Measurements from ENCODE around the gene S100Z. TPM values are rescaled to one million over a fixed set of nuclear protein-coding genes. Genes with fewer than 3 reads are reported as not detected.
"Not testable (repeated sequence)": the region's sequence is repeated elsewhere in the genome, so short reads cannot be mapped to it uniquely, and the experiment has no call there.

The S100Z gene
- total RNA-seq, 4 donors from 2014 or later = 0.36 to 1.7 (median 0.37) TPM; not detected in 1

DNA sequence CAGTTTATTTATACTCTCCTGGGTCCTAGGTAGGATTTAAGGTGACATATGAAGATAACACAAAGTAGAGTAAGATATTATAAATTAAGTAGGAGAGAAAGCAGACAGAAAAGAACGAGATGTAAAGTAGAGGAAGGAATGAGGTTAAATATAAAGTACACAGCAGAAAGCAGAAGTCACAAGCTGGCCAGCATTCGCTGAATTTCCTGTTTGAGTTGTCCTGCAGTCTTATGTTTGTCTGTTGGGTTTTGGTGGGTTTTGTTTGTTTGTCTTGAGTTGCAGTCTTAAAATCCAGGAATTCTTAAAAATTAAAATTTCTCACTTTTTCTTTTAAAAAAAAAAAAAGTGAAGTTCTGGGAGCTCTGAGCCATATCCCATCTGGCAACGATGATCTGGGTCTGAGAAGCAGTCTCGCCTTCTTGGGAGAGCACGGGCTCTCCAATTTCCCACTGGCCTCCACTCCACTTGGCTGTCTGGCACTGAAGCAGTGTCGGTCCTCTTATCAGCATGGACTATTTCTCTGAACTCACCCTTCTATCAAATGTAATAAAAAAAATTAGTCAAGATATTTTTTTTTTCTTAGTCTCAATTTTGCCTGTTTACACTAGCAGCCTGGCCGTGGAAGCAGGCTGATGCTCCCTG is 2.0 kb downstream of the S100Z start:
- ATAC-seq (ENCODE audit: low FRiP score) (no peak), DNase-seq (ENCODE audit: low spot score) (no peak)
- TF ChIP-seq CTCF (IDR thresholded peaks at IDR 0.05) = no peak

- TF ChIP-seq CTCF (IDR thresholded peaks at IDR 0.05) = no peak
- ATAC-seq (ENCODE audit: low FRiP score) = no peak
- no peak for DNase-seq (ENCODE audit: low spot score)
These were observed 3.0 kb downstream of the S100Z start for GRCh38 chr5:76852772-76853171.

DNA sequence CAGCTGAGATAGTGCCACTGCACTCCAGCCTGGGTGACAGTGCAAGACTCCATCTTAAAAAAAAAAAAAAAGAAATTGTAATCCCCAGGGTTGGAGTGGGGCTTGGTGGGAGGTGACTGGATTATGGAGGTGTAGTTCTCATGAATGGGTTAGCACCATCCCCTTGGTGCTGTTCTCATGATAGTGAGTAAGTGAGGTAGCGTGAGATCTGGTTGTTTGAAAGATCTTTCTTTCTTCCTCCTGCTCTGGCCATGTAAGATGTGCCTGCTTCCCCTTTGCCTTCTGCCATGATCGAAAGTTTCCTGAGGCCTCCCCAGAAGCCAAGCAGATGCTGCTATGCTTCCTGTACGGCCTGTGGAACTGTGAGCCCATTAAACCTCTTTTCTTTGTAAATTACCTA is 3.9 kb downstream of the S100Z start:
- ATAC-seq (ENCODE audit: low FRiP score); DNase-seq (ENCODE audit: low spot score): not testable (repeated sequence)

- no peak for TF ChIP-seq CTCF (IDR thresholded peaks at IDR 0.05)
- ATAC-seq (ENCODE audit: low FRiP score) (no peak), DNase-seq (ENCODE audit: low spot score) (no peak)
These were observed 4.8 kb downstream of the S100Z start for GRCh38 chr5:76854644-76855043.

DNA sequence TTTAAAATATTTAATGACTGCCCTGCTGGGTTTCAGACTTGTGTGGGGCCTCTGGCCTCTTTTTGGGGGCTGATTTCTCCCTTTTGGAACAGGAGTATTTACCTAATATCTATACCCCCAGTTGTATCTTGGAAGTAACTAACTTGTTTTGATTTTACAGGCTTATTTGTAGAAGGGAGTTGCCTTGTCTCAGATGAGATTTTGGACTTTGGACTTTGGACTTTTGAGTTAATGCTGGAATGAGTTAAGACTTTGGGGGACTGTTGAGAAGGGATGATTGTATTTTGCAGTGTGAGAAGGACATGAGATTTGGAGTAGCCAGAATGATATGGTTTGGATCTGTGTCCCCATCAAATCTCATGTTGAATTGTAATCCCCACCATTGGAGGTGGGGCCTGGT is 5.7 kb downstream of the S100Z start:
- not testable (repeated sequence) for DNase-seq (ENCODE audit: low spot score); ATAC-seq (ENCODE audit: low FRiP score)

DNA sequence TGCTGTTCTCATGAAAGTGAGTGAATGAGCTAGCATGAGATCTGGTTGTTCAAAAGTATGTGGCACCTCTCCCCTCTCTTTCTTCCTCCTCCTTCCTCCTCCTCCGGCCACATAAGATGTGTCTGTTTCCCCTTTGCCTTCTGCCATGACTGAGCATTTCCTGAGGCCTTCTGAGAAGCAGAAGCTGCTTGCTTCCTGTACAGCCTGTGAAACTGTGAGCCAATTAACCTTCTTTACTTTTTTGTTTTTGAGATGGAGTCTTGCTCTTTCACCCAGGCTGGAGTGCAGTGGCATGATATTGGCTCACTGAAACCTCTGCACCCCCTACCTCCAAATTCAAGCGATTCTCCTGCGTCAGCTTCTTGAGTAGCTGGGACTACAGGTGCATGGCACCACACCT is 6.1 kb downstream of the S100Z start:
- DNase-seq (ENCODE audit: low spot score) = no peak
- no peak for ATAC-seq (ENCODE audit: low FRiP score)
- no peak for TF ChIP-seq CTCF (IDR thresholded peaks at IDR 0.05)

- ATAC-seq (ENCODE audit: low FRiP score); DNase-seq (ENCODE audit: low spot score): not testable (repeated sequence)
These were observed 7.0 kb downstream of the S100Z start for GRCh38 chr5:76856800-76857199.

GRCh38 chr5:76859591-76860247 is 9.9 kb downstream of the S100Z start:
- no peak for ATAC-seq (ENCODE audit: low FRiP score)
- DNase-seq (ENCODE audit: low spot score) = no peak
- TF ChIP-seq CTCF (IDR thresholded peaks at IDR 0.05) = no peak
